Rectal smooth muscle tissue (tissue), 1 donor: ENCODE results near the gene SRPX2.

Source experiments
- H3K27ac ChIP-seq: one replicate; pipeline ENCODE4 v1.7.0; 2013; ENCODE audit warnings: low read depth, low read length, inconsistent platforms
- H3K27me3 ChIP-seq: one replicate; pipeline ENCODE4 v1.7.0; 2013; ENCODE audit warnings: low read length; ENCODE audit not compliant: control insufficient read depth, insufficient read depth
- H3K36me3 ChIP-seq: one replicate; pipeline ENCODE4 v1.7.0; 2013; ENCODE audit warnings: low read length; ENCODE audit not compliant: control insufficient read depth, insufficient read depth
- H3K4me1 ChIP-seq: one replicate; pipeline ENCODE4 v1.7.0; 2013; ENCODE audit warnings: low read length; ENCODE audit not compliant: control insufficient read depth, insufficient read depth
- H3K4me3 ChIP-seq: one replicate; pipeline ENCODE4 v1.7.0; 2013; ENCODE audit warnings: low read length
- H3K9ac ChIP-seq: one replicate; pipeline ENCODE4 v1.7.0; 2013; ENCODE audit warnings: low read length

SRPX2 gene

GRCh38 chrX:100659431-100660137, 15.6 kb downstream of the SRPX2 start:
- Histone ChIP-seq H3K27ac (no peak overlapping the region), H3K4me3 (no peak overlapping the region), H3K4me1 (no peaks in the 10 kb centered on the region), H3K27me3 (no peaks in the 10 kb centered on the region), H3K36me3 (no peaks in the 10 kb centered on the region), H3K9ac (no peak overlapping the region)

- Histone ChIP-seq H3K4me3 (no peak overlapping the region), H3K36me3 (no peaks in the 10 kb centered on the region), H3K27ac (no peak overlapping the region), H3K4me1 (no peaks in the 10 kb centered on the region), H3K9ac (no peak overlapping the region), H3K27me3 (no peaks in the 10 kb centered on the region)
These were observed 18.2 kb downstream of the SRPX2 start for GRCh38 chrX:100662170-100662569.

GRCh38 chrX:100662796-100663195, 18.8 kb downstream of the SRPX2 start:
- Histone ChIP-seq H3K4me1 (no peaks in the 10 kb centered on the region), H3K4me3 (no peak overlapping the region), H3K36me3 (no peaks in the 10 kb centered on the region), H3K9ac (no peak overlapping the region), H3K27me3 (no peaks in the 10 kb centered on the region), H3K27ac (no peak overlapping the region)

GRCh38 chrX:100663642-100664041, 19.6 kb downstream of the SRPX2 start:
- Histone ChIP-seq H3K9ac (no peak overlapping the region), H3K4me3 (no peak overlapping the region), H3K36me3 (no peaks in the 10 kb centered on the region), H3K27me3 (no peaks in the 10 kb centered on the region), H3K27ac (no peak overlapping the region), H3K4me1 (no peaks in the 10 kb centered on the region)

- Histone ChIP-seq H3K9ac (no peak overlapping the region), H3K36me3 (no peaks in the 10 kb centered on the region)
These were observed 29.0 kb downstream of the SRPX2 start for GRCh38 chrX:100672966-100673365.

GRCh38 chrX:100673397-100673953, 29.5 kb downstream of the SRPX2 start:
- Histone ChIP-seq H3K36me3 (no peaks in the 10 kb centered on the region), H3K4me3 (no peak overlapping the region), H3K4me1 (no peaks in the 10 kb centered on the region), H3K27me3 (no peaks in the 10 kb centered on the region), H3K27ac (no peak overlapping the region), H3K9ac (no peak overlapping the region)

More at GRCh38 chrX:100672966-100673365, 29.0 kb downstream of the SRPX2 start:
- Histone ChIP-seq H3K4me3 (no peak overlapping the region), H3K27me3 (no peaks in the 10 kb centered on the region), H3K4me1 (no peaks in the 10 kb centered on the region), H3K27ac (no peak overlapping the region)

GRCh38 chrX:100674705-100675104, 30.7 kb downstream of the SRPX2 start:
- H3K4me3 ChIP-seq, result no peak overlapping the region
- no peaks in the 10 kb centered on the region for H3K36me3 ChIP-seq
- H3K27me3 ChIP-seq, result no peaks in the 10 kb centered on the region
- H3K9ac ChIP-seq, result no peak overlapping the region
- H3K27ac ChIP-seq, result no peak overlapping the region
- no peaks in the 10 kb centered on the region for H3K4me1 ChIP-seq

GRCh38 chrX:100677611-100678181, 33.7 kb downstream of the SRPX2 start:
- Histone ChIP-seq H3K36me3 (no peaks in the 10 kb centered on the region), H3K9ac (no peak overlapping the region), H3K4me3 (no peak overlapping the region), H3K4me1 (no peaks in the 10 kb centered on the region), H3K27ac (no peak overlapping the region), H3K27me3 (no peaks in the 10 kb centered on the region)

- no peak overlapping the region for H3K4me3 ChIP-seq
- no peak overlapping the region for H3K9ac ChIP-seq
- H3K27ac ChIP-seq, result no peak overlapping the region
- H3K4me1 ChIP-seq, result no peaks in the 10 kb centered on the region
- H3K36me3 ChIP-seq, result no peaks in the 10 kb centered on the region
- no peaks in the 10 kb centered on the region for H3K27me3 ChIP-seq
These were observed 36.8 kb downstream of the SRPX2 start for GRCh38 chrX:100680756-100681155.

GRCh38 chrX:100681599-100681998, 37.6 kb downstream of the SRPX2 start:
- Histone ChIP-seq H3K27me3 (no peaks in the 10 kb centered on the region), H3K9ac (no peak overlapping the region), H3K27ac (no peak overlapping the region), H3K36me3 (no peaks in the 10 kb centered on the region), H3K4me3 (no peak overlapping the region), H3K4me1 (no peaks in the 10 kb centered on the region)

- no peaks in the 10 kb centered on the region for H3K36me3 ChIP-seq
- no peak overlapping the region for H3K4me3 ChIP-seq
- no peak overlapping the region for H3K9ac ChIP-seq
- H3K27me3 ChIP-seq, result no peaks in the 10 kb centered on the region
- H3K4me1 ChIP-seq, result no peaks in the 10 kb centered on the region
- H3K27ac ChIP-seq, result no peak overlapping the region
These were observed 38.9 kb downstream of the SRPX2 start for GRCh38 chrX:100682939-100683338.

GRCh38 chrX:100685284-100685996, 41.4 kb downstream of the SRPX2 start:
- Histone ChIP-seq H3K27me3 (no peaks in the 10 kb centered on the region), H3K9ac (no peak overlapping the region), H3K36me3 (no peaks in the 10 kb centered on the region), H3K27ac (no peak overlapping the region), H3K4me1 (no peaks in the 10 kb centered on the region), H3K4me3 (no peak overlapping the region)
